GM19023 (cell line): Measurements from ENCODE around the gene KAT6B.
"Not testable (repeated sequence)": the region's sequence is repeated elsewhere in the genome, so short reads cannot be mapped to it uniquely, and the experiment has no call there.

Experiments used
- ATAC-seq: cut with Tn5 transposase; IDR thresholded peaks from one replicate; pipeline ENCODE4 v1.9.1; 2021; ENCODE audit warnings: mild to moderate bottlenecking, moderate library complexity; ENCODE audit not compliant: unreplicated experiment

The KAT6B gene

DNA sequence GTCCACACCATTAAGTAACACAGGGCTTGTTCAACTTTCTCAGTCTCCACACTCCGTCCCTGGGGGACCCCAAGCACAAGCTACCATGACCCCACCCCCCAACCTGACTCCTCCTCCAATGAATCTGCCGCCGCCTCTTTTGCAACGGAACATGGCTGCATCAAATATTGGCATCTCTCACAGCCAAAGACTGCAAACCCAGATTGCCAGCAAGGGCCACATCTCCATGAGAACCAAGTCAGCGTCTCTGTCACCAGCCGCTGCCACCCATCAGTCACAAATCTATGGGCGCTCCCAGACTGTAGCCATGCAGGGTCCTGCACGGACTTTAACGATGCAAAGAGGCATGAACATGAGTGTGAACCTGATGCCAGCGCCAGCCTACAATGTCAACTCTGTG lies 204.0 kb downstream of the KAT6B start:
- no peak for ATAC-seq

- ATAC-seq, result no peak
Observed at GRCh38 chr10:75032119-75032518, 205.7 kb downstream of the KAT6B start.

DNA sequence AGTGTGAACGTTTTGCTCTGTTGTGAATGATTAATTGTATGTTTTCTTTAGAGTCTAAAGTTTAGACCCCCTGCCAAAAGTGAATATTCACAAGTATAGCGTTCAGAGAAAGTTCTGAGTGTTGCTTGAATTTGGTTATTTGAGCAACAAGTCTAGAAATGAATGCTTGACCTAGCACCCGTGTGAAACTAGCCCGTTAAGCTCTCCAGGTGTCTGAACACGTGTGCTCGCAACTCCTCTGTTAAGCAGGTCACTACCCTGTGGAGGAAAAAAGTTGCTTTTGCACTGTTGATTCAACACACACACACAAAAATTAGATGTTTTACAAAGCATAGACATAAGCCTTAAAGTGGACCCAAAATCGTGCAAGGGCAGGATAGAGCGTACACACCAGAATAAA lies 206.4 kb downstream of the KAT6B start:
- ATAC-seq, result no peak

DNA sequence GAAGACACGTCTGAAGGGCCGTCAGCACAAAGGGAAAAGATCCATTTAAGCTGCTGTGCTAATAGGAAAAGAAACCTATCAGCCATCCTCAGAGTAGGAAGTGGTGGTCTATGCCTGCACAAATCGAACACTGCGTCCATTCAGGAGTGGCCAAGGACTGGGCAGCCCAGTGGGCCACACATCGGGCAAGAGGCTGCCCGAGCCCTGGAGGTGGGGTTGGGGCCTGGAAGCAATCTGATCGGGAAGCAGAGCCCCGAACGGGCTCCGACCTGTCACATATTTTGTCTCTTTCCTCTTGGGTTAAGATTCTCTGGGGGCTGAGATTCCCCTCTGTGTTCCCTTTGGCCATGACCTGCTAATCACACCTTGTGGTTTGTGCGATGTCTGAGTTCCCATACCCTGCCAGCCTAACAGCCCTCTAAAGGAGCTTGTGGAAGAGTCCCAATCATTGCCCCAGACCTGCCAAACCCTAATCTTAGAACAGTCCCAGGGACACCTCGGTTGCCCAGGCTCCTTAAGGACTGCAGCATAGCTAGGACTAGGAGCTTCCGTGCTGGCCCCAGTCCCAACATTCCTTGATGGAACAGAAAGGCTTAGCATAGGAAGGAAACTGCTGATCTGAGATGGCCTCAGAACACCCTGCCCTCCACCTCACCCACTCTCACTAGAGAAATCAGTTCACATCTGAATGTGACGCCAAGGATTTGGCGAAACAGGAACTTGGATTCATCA lies 207.2 kb downstream of the KAT6B start:
- no peak for ATAC-seq

GRCh38 chr10:75034131-75034512 lies 207.7 kb downstream of the KAT6B start:
- no peak for ATAC-seq

GRCh38 chr10:75034714-75035258 lies 208.4 kb downstream of the KAT6B start:
- no peak for ATAC-seq

GRCh38 chr10:75035975-75036708 lies 209.7 kb downstream of the KAT6B start:
- ATAC-seq, result no peak

GRCh38 chr10:75037171-75038153 lies 211.1 kb downstream of the KAT6B start:
- no peak for ATAC-seq

- ATAC-seq, result no peak
Observed at GRCh38 chr10:75038335-75038734, 211.9 kb downstream of the KAT6B start.

- no peak for ATAC-seq
Observed at GRCh38 chr10:75040576-75040975, 214.2 kb downstream of the KAT6B start.

DNA sequence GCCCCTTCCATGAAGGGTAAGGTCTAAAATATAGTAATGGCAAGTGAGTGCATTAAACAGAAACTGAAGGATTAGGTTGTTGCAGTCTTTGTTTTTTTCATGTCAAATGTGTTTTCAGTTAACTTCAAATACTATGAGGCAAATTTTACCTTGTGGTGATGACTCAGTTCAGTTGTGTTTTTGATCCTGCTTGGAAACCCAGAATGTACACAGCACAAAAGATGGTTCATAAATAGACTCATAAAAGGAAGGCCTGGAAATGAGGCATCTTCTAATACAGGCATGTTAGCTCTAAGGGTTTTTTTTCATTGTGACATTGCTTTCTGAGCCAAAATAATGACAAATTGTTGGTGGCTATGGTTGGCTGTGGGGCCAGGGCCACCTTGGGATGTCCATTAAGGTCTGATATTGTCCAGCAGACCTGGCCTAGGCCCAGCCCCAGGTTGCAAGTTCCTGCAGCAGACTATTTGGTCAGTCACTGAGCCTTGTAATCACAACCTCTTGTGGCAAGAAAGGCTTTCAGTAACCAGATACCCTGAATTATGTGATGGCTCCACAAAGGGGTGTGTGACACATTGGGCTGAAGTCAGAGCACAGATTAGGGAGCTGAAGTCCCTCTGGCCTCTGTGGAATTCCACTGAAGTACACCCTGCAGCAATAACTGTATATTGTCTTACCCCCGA lies 216.0 kb downstream of the KAT6B start:
- ATAC-seq, result no peak

- no peak for ATAC-seq
Observed at GRCh38 chr10:75043256-75044131, 217.1 kb downstream of the KAT6B start.

DNA sequence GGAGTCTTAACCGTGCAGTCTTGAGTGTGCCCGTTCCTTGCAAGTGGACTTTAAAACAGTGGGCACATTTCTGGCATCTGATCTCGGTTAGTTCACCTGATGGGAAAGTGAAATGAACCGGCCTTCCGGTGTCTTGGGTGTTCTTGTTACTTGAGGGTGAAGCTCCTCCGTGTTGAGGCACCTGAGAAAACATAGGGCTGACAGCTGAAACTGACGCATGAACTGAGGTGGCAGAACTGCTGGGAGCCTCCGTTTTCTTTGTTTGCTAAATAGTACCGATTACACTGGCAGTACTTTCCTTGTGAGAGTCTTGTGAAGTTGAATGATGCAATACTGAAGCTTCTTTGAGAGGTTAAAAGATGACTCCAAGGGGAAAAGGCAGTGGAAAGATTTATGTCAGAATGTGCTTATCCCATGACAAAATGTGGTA lies 222.3 kb downstream of the KAT6B start:
- no peak for ATAC-seq

- ATAC-seq, result no peak
Observed at GRCh38 chr10:75049316-75050148, 223.1 kb downstream of the KAT6B start.

GRCh38 chr10:75050149-75050919 lies 223.9 kb downstream of the KAT6B start:
- ATAC-seq, result no peak

DNA sequence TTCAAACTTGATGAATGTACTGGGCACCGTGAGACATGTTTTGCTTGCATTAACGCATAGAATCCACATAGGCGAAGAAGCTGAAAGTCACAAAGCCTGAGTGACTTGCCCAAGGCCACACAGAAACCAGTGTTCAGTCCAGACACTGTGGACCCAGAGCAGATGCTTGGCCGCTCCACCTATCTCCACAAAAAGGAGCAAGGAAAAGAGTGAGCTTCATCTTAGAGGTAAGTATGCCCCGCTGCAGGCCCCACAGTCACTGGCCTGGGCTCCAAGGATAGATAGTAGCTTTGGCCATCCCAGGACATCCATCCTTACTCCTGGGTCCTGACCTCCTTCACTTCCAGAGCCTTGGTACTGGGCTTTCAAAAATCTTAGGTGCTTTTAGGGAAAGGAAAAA lies 224.9 kb downstream of the KAT6B start:
- ATAC-seq, result no peak

- not testable (repeated sequence) for ATAC-seq
Observed at GRCh38 chr10:75055896-75056406, 229.6 kb downstream of the KAT6B start.

DNA sequence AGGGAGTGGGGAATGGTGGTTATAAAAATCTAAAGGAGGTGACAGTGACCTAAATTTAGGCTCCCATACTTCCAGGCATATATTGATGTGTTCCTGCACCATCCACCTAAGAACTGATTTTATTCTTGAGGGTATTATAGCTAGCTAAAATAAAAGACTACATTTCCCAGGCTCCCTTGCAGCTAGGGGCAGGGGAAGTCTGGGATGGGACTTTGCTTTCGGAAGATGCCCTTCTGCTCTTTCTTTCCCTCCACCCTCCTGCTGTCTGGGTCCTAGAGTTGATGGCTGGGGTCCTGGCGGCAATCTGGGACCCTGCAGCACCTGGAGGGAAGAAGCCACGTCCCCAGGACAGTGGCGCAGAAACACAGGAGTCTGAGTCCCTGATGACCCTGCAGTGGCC lies 231.3 kb downstream of the KAT6B start:
- ATAC-seq, result no peak
